ENCODE results near the gene AQP7. TPM values are rescaled to one million over a fixed set of nuclear protein-coding genes. Genes with fewer than 3 reads are reported as not detected.
"Not testable (repeated sequence)": the region's sequence is repeated elsewhere in the genome, so short reads cannot be mapped to it uniquely, and the experiment has no call there.

Gene AQP7
- total RNA-seq, 1 experiment from 2014 or later = not detected

DNA sequence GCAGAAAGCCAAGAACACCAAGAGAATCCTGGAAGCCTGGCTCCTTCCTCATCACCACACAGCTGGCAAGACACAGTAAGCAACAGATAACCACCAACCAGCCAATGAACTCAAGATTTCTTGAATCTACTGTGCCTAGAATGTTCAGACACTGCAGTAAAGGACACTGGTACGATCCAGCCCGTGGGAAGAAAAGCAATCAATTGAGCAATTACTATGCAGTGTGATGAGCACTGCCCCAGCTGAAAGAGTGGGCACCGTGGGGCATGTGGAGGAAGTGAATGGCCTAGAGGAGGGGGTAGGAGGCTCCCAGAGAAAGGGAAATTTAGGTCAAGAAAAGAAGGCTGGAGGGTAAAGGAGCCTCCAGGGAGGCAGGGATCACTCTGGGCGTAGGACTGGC is 4.6 kb downstream of the AQP7 start:
- H3K27ac ChIP-seq (ENCODE audit: low read length); H2AFZ ChIP-seq (ENCODE audit: low read length); H3K36me3 ChIP-seq (ENCODE audit: insufficient read depth, low read length); H3K9ac ChIP-seq (ENCODE audit: low read length); H3K9me2 ChIP-seq (replicated peaks; ENCODE audit: insufficient read depth, low read length); H4K20me1 ChIP-seq (ENCODE audit: insufficient read depth, low read depth, low read length); H3K4me3 ChIP-seq (ENCODE audit: low read length); H3K27me3 ChIP-seq (ENCODE audit: low read length); H3K4me1 ChIP-seq (ENCODE audit: low read length); H3K4me2 ChIP-seq (ENCODE audit: low read depth, low read length, poor library complexity, severe bottlenecking); H3K79me2 ChIP-seq (ENCODE audit: low read length); H3K9me3 ChIP-seq (ENCODE audit: low read length); DNase-seq: not testable (repeated sequence)

DNA sequence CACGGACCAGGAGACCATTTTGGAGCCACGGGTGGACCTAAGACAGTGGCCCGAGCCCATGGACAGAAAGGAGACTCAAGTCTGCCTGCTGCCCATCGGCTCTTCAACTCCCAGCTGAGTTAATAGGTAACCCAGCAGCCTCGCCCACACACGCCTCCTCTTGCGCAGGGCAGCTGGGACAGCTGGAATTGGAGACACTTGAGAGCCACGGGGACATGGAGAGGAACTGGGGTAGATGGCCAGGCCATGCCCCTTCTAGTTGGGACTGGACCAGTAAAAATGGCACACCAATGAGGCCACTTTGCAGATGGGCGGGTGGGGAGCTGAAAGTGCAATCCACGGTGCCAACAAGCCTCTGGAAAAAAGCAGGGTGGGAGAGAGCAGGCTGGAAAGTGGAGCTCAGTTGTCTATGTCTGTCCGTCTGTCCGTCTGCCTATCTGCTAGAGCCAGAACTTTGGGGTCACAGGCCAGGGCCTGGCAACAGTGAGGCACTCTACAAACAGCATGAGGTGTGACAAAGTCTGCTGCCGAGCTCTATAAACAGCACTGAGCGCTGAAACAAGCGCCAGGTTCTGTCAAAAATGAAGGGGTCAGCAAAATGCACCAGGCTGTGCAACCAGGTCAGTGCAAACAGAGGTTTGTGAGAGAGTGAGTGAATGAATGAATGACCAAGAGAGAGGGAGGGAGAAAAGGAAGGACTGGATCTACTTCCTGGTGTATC is 7.0 kb downstream of the AQP7 start:
- not testable (repeated sequence) for H3K4me3 ChIP-seq (ENCODE audit: low read length); H3K9me2 ChIP-seq (replicated peaks; ENCODE audit: insufficient read depth, low read length); H3K4me2 ChIP-seq (ENCODE audit: low read depth, low read length, poor library complexity, severe bottlenecking); H3K27ac ChIP-seq (ENCODE audit: low read length); H3K79me2 ChIP-seq (ENCODE audit: low read length); H3K4me1 ChIP-seq (ENCODE audit: low read length); DNase-seq; H2AFZ ChIP-seq (ENCODE audit: low read length); H3K36me3 ChIP-seq (ENCODE audit: insufficient read depth, low read length); H3K27me3 ChIP-seq (ENCODE audit: low read length); H4K20me1 ChIP-seq (ENCODE audit: insufficient read depth, low read depth, low read length); H3K9ac ChIP-seq (ENCODE audit: low read length); H3K9me3 ChIP-seq (ENCODE audit: low read length)

DNA sequence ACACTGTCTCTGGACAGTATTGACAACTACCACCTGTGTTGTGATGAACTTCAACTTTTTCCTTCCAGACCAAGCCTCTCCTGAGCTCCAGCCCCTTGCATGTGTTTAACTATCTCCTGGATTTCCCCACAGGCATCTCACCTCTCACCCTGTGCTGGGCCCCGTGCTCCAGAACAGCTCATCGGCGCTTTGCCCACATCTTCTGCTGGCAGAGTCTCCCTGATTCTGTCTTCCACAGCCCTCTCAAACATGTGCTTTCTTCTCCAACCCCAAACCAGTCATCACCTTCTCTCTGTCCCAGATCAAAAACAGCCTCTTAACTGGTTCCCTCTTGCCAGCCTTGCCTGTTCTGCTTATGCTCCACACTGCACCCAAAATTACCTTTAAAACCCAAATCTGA is 8.4 kb downstream of the AQP7 start:
- H3K27ac ChIP-seq (ENCODE audit: low read length); H3K9me2 ChIP-seq (replicated peaks; ENCODE audit: insufficient read depth, low read length); H3K4me2 ChIP-seq (ENCODE audit: low read depth, low read length, poor library complexity, severe bottlenecking); H3K36me3 ChIP-seq (ENCODE audit: insufficient read depth, low read length); H3K4me1 ChIP-seq (ENCODE audit: low read length); H3K4me3 ChIP-seq (ENCODE audit: low read length); H3K79me2 ChIP-seq (ENCODE audit: low read length); H3K9ac ChIP-seq (ENCODE audit: low read length); H4K20me1 ChIP-seq (ENCODE audit: insufficient read depth, low read depth, low read length); H2AFZ ChIP-seq (ENCODE audit: low read length); H3K27me3 ChIP-seq (ENCODE audit: low read length); DNase-seq; H3K9me3 ChIP-seq (ENCODE audit: low read length): not testable (repeated sequence)

GRCh38 chr9:33393581-33393980 is 8.8 kb downstream of the AQP7 start:
- no peak overlapping the region for H3K4me3 ChIP-seq (ENCODE audit: low read length)
- no peak overlapping the region for H3K4me2 ChIP-seq (ENCODE audit: low read depth, low read length, poor library complexity, severe bottlenecking)
- H3K79me2 ChIP-seq (ENCODE audit: low read length) = no peaks in the 10 kb centered on the region
- H3K4me1 ChIP-seq (ENCODE audit: low read length) = no peaks in the 10 kb centered on the region
- no peaks in the 10 kb centered on the region for H3K9me3 ChIP-seq (ENCODE audit: low read length)
- H3K27ac ChIP-seq (ENCODE audit: low read length) = no peak overlapping the region
- H3K9me2 ChIP-seq (replicated peaks; ENCODE audit: insufficient read depth, low read length) = no peaks in the 10 kb centered on the region
- H4K20me1 ChIP-seq (ENCODE audit: insufficient read depth, low read depth, low read length) = no peaks in the 10 kb centered on the region
- DNase-seq = no peak
- no peak overlapping the region for H3K9ac ChIP-seq (ENCODE audit: low read length)
- H3K36me3 ChIP-seq (ENCODE audit: insufficient read depth, low read length) = no peaks in the 10 kb centered on the region
- H3K27me3 ChIP-seq (ENCODE audit: low read length) = no peaks in the 10 kb centered on the region
- no peak overlapping the region for H2AFZ ChIP-seq (ENCODE audit: low read length)

GRCh38 chr9:33392591-33393021 is 9.8 kb downstream of the AQP7 start:
- H3K36me3 ChIP-seq (ENCODE audit: insufficient read depth, low read length); H3K27me3 ChIP-seq (ENCODE audit: low read length); H3K9me2 ChIP-seq (replicated peaks; ENCODE audit: insufficient read depth, low read length); H4K20me1 ChIP-seq (ENCODE audit: insufficient read depth, low read depth, low read length); H3K4me2 ChIP-seq (ENCODE audit: low read depth, low read length, poor library complexity, severe bottlenecking); H3K4me1 ChIP-seq (ENCODE audit: low read length); DNase-seq; H3K9ac ChIP-seq (ENCODE audit: low read length); H3K79me2 ChIP-seq (ENCODE audit: low read length); H2AFZ ChIP-seq (ENCODE audit: low read length); H3K27ac ChIP-seq (ENCODE audit: low read length); H3K4me3 ChIP-seq (ENCODE audit: low read length); H3K9me3 ChIP-seq (ENCODE audit: low read length): not testable (repeated sequence)

- H3K79me2 ChIP-seq (ENCODE audit: low read length); H2AFZ ChIP-seq (ENCODE audit: low read length); H3K36me3 ChIP-seq (ENCODE audit: insufficient read depth, low read length); H3K9ac ChIP-seq (ENCODE audit: low read length); H3K27me3 ChIP-seq (ENCODE audit: low read length); H3K9me3 ChIP-seq (ENCODE audit: low read length); H3K4me1 ChIP-seq (ENCODE audit: low read length); H3K27ac ChIP-seq (ENCODE audit: low read length); DNase-seq; H4K20me1 ChIP-seq (ENCODE audit: insufficient read depth, low read depth, low read length); H3K9me2 ChIP-seq (replicated peaks; ENCODE audit: insufficient read depth, low read length); H3K4me3 ChIP-seq (ENCODE audit: low read length); H3K4me2 ChIP-seq (ENCODE audit: low read depth, low read length, poor library complexity, severe bottlenecking): not testable (repeated sequence)
Measured at GRCh38 chr9:33391111-33391771, 11.1 kb downstream of the AQP7 start.

GRCh38 chr9:33388110-33388994 is 14.0 kb downstream of the AQP7 start:
- Histone ChIP-seq H3K4me1 (ENCODE audit: low read length) (no peaks in the 10 kb centered on the region), H3K36me3 (ENCODE audit: insufficient read depth, low read length) (no peaks in the 10 kb centered on the region)
- no peak for DNase-seq

DNA sequence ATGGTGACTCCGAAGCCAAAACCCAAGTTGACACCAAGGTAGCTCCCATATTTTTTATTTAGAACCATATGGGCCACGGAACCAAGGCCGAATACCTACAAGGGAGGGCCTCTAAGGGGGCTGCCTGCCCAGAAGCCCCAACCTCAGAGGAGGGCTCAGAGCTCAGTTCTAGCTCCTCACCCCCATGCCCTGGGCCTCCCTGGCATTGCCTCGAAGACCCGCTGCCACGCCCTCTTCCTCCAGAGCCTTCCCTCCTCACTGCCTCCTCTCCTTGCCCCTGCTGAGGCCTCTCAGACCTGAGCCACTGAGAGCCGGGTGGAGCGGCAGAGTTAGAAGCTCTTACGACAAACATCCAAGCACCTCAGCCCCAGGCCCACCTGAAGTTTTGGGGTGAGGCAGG is 15.4 kb downstream of the AQP7 start:
- H2AFZ ChIP-seq (ENCODE audit: low read length); H4K20me1 ChIP-seq (ENCODE audit: insufficient read depth, low read depth, low read length); H3K9me3 ChIP-seq (ENCODE audit: low read length); H3K9me2 ChIP-seq (replicated peaks; ENCODE audit: insufficient read depth, low read length); H3K36me3 ChIP-seq (ENCODE audit: insufficient read depth, low read length); H3K9ac ChIP-seq (ENCODE audit: low read length); H3K79me2 ChIP-seq (ENCODE audit: low read length); H3K4me1 ChIP-seq (ENCODE audit: low read length); H3K4me2 ChIP-seq (ENCODE audit: low read depth, low read length, poor library complexity, severe bottlenecking); H3K4me3 ChIP-seq (ENCODE audit: low read length); DNase-seq; H3K27me3 ChIP-seq (ENCODE audit: low read length); H3K27ac ChIP-seq (ENCODE audit: low read length): not testable (repeated sequence)

More at GRCh38 chr9:33388110-33388994, 14.0 kb downstream of the AQP7 start:
- no peaks in the 10 kb centered on the region for H4K20me1 ChIP-seq (ENCODE audit: insufficient read depth, low read depth, low read length)
- H2AFZ ChIP-seq (ENCODE audit: low read length) = no peak overlapping the region
- H3K9me3 ChIP-seq (ENCODE audit: low read length) = no peaks in the 10 kb centered on the region
- H3K4me3 ChIP-seq (ENCODE audit: low read length) = no peak overlapping the region
- H3K79me2 ChIP-seq (ENCODE audit: low read length) = no peaks in the 10 kb centered on the region
- H3K27me3 ChIP-seq (ENCODE audit: low read length) = no peaks in the 10 kb centered on the region
- H3K9ac ChIP-seq (ENCODE audit: low read length) = no peak overlapping the region
- no peak overlapping the region for H3K4me2 ChIP-seq (ENCODE audit: low read depth, low read length, poor library complexity, severe bottlenecking)
- H3K27ac ChIP-seq (ENCODE audit: low read length) = no peak overlapping the region
- no peaks in the 10 kb centered on the region for H3K9me2 ChIP-seq (replicated peaks; ENCODE audit: insufficient read depth, low read length)

All from Karpas-422 (cell line).